Nephron progenitor cell (in vitro differentiated cells): ENCODE results near the gene HAUS7.

ENCODE experiments used
- DNase-seq: peaks from one replicate; pipeline ENCODE4 v3.0.0; 2021
- H3K27ac Mint-ChIP-seq: 2 replicates; pipeline ENCODE4 v1.8.0; 2021; ENCODE audit warnings: mild to moderate bottlenecking, moderate library complexity, mixed read lengths
- H3K27me3 Mint-ChIP-seq: 2 replicates; pipeline ENCODE4 v1.8.0; 2021; ENCODE audit warnings: mild to moderate bottlenecking, low read depth, mixed read lengths; ENCODE audit not compliant: poor library complexity
- H3K36me3 Mint-ChIP-seq: 2 replicates; pipeline ENCODE4 v1.8.0; 2021; ENCODE audit warnings: low read depth, mixed read lengths
- H3K4me1 Mint-ChIP-seq: 2 replicates; pipeline ENCODE4 v1.8.0; 2021; ENCODE audit warnings: mixed read lengths
- H3K4me3 Mint-ChIP-seq: 2 replicates; pipeline ENCODE4 v1.8.0; 2021; ENCODE audit warnings: mild to moderate bottlenecking, moderate library complexity, mixed read lengths
- H3K9me3 Mint-ChIP-seq: 2 replicates; pipeline ENCODE4 v1.8.0; 2021; ENCODE audit warnings: mild to moderate bottlenecking, moderate library complexity, mixed read lengths
- CTCF ChIP-seq: fragments of 200-600 bp; sonication (generic); IDR thresholded peaks from 2 replicates; pipeline ENCODE4 v1.5.0; 2021; ENCODE audit warnings: antibody characterized with exemption

Gene HAUS7

GRCh38 chrX:153470411-153471363 lies at the start of gene HAUS7:
Gene HAUS7 (minus strand): TSS chrX:153470576. CDS start chrX:153470557, 19 bp downstream.
- Mint-ChIP-seq H3K27me3 (peaks cover 8% of the 10 kb centered on the region), H3K27ac (no peak within 1 kb of the TSS), H3K9me3 (peaks cover 57% of the 10 kb centered on the region), H3K4me3 (peak within 1 kb of the TSS; percentile 83), H3K36me3 (no peaks in the 10 kb centered on the region), H3K4me1 (peaks cover 14% of the 10 kb centered on the region)
- TF ChIP-seq CTCF: peak; percentile 49
- DNase-seq: peak; percentile 89

GRCh38 chrX:153519569-153520286 lies 49.4 kb upstream of the HAUS7 start:
- Mint-ChIP-seq H3K9me3 (peaks cover 55% of the 10 kb centered on the region), H3K36me3 (no peaks in the 10 kb centered on the region), H3K27me3 (peaks cover 51% of the 10 kb centered on the region), H3K27ac (no peak overlapping the region), H3K4me3 (no peak overlapping the region), H3K4me1 (peaks cover 9% of the 10 kb centered on the region)
- no peak for DNase-seq
- TF ChIP-seq CTCF: no peak

GRCh38 chrX:153517946-153518834 lies 47.8 kb upstream of the HAUS7 start:
- TF ChIP-seq CTCF: no peak
- H3K27me3 Mint-ChIP-seq: peaks cover 55% of the 10 kb centered on the region
- H3K4me3 Mint-ChIP-seq: peak overlapping the region; percentile 79
- H3K9me3 Mint-ChIP-seq: peaks cover 49% of the 10 kb centered on the region
- no peak overlapping the region for H3K27ac Mint-ChIP-seq
- H3K36me3 Mint-ChIP-seq: no peaks in the 10 kb centered on the region
- no peak for DNase-seq
- peaks cover 9% of the 10 kb centered on the region for H3K4me1 Mint-ChIP-seq

GRCh38 chrX:153517423-153517822 lies 47.0 kb upstream of the HAUS7 start, which contains the start of gene ATP2B3:
Gene ATP2B3 (plus strand): TSS chrX:153517642. CDS start chrX:153536248, 18,606 bp downstream.
- no peak within 1 kb of the TSS for H3K27ac Mint-ChIP-seq
- no peaks in the 10 kb centered on the region for H3K36me3 Mint-ChIP-seq
- peaks cover 9% of the 10 kb centered on the region for H3K4me1 Mint-ChIP-seq
- peaks cover 55% of the 10 kb centered on the region for H3K27me3 Mint-ChIP-seq
- peak within 1 kb of the TSS; percentile 79 for H3K4me3 Mint-ChIP-seq
- peaks cover 49% of the 10 kb centered on the region for H3K9me3 Mint-ChIP-seq
- TF ChIP-seq CTCF: no peak
- DNase-seq: peak; percentile 44

- TF ChIP-seq CTCF: no peak
- H3K27me3 Mint-ChIP-seq: peaks cover 52% of the 10 kb centered on the region
- H3K27ac Mint-ChIP-seq: no peak overlapping the region
- H3K36me3 Mint-ChIP-seq: no peaks in the 10 kb centered on the region
- H3K4me3 Mint-ChIP-seq: peak overlapping the region; percentile 53
- H3K9me3 Mint-ChIP-seq: peaks cover 44% of the 10 kb centered on the region
- H3K4me1 Mint-ChIP-seq: peaks cover 3% of the 10 kb centered on the region
- DNase-seq: no peak
Measured at GRCh38 chrX:153516073-153516472, 45.7 kb upstream of the HAUS7 start.
